HG03342 (cell line): ENCODE results near the gene JUN.

Experiments used
- ATAC-seq: cut with Tn5 transposase; IDR thresholded peaks from one replicate; pipeline ENCODE4 v1.9.1; 2021; ENCODE audit warnings: mild to moderate bottlenecking, moderate library complexity; ENCODE audit not compliant: unreplicated experiment

JUN gene

DNA sequence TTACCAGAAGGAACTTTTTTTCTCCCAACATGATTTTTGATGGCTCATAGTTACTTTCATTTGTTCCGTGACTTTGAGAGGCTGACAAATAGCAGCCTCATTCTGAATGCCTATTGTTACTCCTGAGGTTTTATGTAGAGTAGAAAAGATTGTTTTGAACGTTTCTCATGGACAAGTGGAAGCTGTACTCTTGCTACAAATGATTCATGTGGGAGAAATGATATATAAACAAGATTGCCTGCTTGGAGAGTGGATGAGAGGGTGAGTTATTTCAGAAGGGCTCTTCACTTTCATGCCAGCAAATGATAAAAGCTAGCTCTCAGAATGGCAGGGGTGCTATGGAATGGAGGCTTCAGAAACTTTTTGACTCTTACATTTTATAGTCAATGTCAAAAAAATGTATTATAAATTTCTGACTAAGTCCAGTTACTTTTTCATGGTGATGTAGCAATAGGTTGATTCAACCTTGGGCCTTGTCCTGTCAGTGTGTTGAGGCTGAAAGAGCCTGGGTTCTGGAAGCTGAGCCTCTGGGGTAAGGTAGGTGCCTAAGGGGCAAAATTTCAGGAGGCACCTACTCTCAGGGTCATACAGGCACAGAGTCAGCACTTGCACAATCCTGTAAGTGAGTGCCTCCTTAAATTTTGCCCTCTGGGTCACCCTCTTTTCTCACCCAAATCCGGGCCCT lies 19.4 kb downstream of the JUN start:
- no peak for ATAC-seq

- ATAC-seq = no peak
Observed at GRCh38 chr1:58763214-58763613, 20.6 kb downstream of the JUN start.

DNA sequence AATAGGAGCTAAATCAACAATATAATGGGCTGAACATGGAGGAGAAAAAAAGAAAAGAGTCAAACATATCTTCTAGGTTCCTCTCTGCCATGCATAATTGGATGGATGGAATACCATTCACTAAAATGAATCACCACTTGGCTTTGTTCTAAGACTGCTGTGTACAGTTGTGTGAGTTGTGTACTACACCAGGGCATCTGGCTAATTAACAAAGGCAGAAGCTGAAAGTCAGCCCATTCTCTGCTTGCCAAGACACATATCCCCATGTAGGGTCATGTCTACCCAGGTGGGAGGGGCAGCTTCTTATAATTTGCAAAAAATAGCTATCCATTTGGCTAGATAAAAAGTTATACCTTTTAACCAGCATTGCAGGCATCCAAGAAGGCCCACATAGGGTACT lies 21.0 kb downstream of the JUN start:
- no peak for ATAC-seq

GRCh38 chr1:58755468-58755872 lies 28.4 kb downstream of the JUN start:
- peak; percentile 87 for ATAC-seq

- no peak for ATAC-seq
Observed at GRCh38 chr1:58754683-58755467, 29.0 kb downstream of the JUN start.

DNA sequence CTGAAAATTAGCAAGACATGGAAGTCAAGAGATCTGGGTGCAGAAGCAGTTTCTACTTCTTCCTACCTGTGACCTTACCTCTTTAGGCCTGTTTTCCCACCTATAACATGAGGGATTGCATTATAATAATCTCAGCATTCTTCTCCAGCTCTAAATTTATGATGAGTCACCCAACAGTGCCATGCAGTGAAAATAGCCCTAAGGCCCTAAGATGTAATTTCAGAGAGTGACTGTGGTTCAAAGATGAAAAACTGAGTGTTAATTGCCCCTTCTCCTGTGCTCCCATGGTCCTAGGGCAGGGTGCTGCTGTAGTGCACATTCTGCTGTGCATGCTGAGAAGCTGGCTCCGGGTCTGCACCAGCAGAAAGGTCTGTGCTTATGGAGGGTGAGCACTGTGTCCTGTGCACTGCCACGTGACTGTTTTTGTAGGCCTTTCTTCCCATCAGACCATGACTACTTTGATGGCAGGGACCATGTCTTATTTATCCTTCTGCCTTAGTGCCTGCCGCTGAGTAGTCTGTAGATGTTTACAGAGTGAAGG lies 29.7 kb downstream of the JUN start:
- no peak for ATAC-seq

DNA sequence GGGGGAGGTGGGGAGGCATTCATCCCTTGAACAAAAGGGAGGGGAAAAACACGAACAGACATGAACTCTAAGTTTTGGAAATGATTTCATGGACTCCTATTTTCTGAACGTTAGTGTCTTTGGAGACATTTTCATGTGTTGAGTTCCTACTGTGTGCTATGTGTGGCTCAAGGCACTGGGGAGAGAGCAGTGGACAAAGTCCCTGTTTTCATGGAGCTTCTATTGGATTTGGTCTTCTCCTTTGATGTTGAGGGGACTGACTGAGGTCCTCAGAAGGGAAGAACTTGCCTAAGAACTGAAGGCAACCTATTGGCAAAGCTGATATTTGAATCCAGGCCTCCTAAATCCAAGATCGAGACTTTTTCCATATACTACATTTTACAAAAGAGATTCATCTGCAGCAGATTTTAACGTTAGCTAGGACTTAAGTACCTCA lies 30.4 kb downstream of the JUN start:
- ATAC-seq = no peak

DNA sequence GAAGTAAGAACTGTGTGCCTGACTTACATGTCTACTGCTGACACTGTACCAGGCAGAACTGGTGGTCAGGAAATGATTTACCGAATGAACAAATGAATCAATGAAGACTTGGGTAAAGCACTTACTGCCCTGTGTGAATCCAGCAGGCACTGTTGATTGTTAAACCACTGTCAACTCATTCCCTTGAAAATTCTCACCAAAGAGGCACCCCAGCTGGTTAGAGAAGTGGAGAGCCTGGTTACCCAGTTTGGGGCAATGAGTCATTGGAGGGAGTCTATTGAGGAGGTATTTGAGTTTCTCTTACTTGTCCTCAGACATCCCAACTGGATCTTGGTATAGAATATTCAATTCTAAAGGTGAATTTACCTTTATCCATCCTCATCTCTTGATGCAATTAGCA lies 34.2 kb downstream of the JUN start:
- ATAC-seq = no peak

- ATAC-seq = no peak
Observed at GRCh38 chr1:58748666-58749065, 35.2 kb downstream of the JUN start.

DNA sequence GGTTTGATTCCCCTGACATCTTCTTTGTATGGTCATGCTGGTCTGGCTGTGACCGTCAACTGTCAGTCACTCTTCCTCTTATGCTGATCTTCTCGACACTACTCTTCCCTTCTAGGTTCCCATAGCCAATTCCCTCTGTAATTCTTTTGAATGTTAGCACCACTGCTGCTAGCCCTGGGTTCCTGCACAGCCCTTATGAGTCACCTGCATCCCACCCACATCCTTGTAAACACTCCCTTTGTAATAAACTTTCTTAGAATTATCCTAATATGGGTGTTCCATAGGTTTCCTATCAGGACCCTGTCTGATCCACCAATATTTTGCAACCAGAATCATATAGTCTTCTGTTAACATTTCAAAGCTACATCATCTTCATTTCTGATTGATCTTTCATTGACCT lies 37.1 kb downstream of the JUN start:
- ATAC-seq = no peak

DNA sequence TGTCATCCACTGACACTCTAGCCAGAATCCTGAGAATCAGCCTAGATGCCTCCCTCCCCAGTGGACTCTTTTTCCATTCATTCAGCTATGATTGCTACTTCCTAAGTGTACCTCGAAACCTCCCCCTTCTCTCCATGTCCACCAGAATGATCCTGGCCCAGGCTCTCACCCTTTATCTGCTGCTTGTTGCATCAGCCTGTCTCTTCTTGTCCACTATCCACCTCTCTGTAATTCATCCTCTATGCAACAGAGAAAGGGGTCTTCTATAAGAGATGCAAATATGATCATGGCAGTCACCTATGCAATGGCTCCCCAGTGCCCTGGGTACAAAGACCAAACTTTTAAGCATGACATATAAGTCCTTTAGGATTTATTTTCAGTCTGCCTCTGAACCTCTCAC lies 37.7 kb downstream of the JUN start:
- no peak for ATAC-seq

- no peak for ATAC-seq
Observed at GRCh38 chr1:58745666-58746065, 38.2 kb downstream of the JUN start.

GRCh38 chr1:58745117-58745516 lies 38.7 kb downstream of the JUN start:
- no peak for ATAC-seq

- ATAC-seq = no peak
Observed at GRCh38 chr1:58741678-58742553, 41.9 kb downstream of the JUN start.

DNA sequence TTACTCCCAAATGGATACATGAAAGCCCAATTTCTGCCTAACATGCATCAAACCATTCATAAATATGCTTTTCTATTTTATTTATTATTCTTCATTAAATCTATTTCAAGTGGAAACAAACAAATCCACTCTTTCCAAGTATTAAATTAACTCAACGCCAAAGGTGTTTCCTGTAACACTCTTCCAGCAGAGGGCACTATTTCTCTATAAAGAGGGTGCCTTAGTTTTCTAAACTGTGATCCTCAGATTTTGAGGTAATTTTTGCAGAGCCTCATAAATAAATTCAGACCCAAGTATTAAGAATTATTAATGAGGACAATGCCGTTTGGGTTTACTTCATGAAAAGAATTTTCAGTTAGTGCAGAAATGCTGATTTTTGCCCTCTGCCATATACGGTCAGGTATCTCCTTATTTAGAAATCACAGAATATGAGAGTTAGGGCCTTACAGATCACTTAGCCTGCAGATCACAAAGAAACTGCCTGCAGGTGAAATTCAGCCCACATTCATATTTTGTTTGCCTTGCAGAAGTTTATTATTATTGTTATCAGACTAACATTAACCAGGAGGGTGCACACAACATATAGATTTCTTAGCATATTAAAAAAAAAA lies 43.9 kb downstream of the JUN start:
- no peak for ATAC-seq

DNA sequence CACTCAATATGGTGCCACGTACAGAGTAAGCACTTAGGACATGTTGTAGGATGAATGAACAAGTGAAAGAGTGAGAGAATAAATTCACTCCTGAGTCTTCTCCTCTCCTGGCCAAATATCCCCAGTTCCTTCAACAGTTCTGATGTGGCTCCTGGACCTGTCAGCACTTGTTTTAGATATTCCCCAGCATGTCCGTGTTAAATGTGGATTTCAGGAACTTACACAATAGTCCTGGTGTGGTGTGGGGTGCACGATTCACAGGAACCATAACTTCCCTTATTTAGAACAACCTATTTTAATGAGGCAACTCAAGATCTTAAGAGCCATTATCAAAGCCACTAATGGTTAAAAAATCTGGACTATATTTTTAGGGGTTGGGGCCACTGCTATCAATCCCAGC lies 45.0 kb downstream of the JUN start:
- ATAC-seq = no peak

- no peak for ATAC-seq
Observed at GRCh38 chr1:58735586-58735985, 48.3 kb downstream of the JUN start.

DNA sequence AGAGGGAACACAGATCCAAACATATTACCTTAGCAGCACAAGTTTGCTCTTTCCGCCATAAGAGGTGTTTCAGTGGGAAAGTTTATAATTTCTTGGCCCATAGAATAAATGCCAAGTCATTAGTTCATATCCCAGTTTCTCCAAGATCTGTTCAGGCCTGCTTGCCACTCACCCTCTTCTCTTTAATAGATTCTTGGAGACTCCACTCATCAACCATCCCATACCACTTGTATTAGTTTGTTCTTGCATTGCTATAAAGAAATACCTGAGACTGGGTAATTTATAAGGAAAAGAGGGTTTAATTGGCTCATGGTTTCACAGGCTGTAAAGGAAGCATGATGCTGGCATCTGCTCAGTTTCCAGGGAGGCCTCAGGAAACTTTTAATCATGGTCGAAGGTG lies 49.2 kb downstream of the JUN start:
- ATAC-seq = no peak

DNA sequence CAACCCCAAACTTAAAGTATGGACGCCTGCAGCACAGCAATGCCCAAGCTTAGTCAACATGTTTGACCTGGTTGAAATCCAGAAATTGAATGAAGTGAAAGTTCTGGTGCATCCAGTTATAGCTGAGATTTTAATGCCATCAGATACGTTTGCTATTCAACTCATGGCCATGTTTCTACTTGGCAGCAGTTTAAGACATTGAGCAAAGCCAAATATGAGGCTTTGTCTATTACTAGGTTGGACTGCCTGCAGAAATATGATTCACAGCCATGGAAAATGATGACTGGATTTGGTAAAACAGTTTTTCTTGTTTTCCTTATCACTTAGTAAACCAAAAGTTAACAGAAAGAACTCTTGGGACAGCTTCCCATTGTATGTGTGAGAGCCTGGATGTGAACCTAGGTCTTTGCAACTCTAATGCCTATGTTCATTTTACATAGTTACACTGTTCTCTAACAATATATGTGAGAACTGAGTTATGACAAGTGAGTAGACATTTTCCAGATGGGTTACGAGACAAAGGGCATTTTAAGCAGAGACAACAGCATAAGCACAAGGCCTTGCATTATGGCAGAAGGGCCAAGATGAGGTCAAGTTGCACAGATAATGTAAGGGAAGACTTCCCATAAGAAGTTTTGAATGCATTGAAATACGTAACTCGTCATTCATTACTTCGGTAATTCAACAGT lies 51.6 kb downstream of the JUN start:
- ATAC-seq = no peak
